Activated naive CD8-positive, alpha-beta T cell treated with anti-CD3 and anti-CD28 coated beads, Interleukin-2, amount 50 U/mL, for 24 hours (primary cell): ENCODE measurements around the gene ARID1B.
A peak's percentile ranks its signal among the peaks of the same experiment; 100 is the strongest.

ENCODE experiments used
- ATAC-seq: fragments of 150-1000 bp; cut with Tn5 transposase; one replicate; pipeline ENCODE4 v1.10.0; 2021
- DNase-seq: peaks from one replicate; pipeline ENCODE4 v3.0.0; 2021
- H3K27ac Mint-ChIP-seq: one replicate; pipeline ENCODE4 v1.8.0; 2021; ENCODE audit warnings: mild to moderate bottlenecking, mixed read lengths
- H3K27me3 Mint-ChIP-seq: one replicate; pipeline ENCODE4 v1.8.0; 2021; ENCODE audit warnings: mixed read lengths
- H3K36me3 Mint-ChIP-seq: one replicate; pipeline ENCODE4 v1.8.0; 2021; ENCODE audit warnings: low read depth, mixed read lengths
- H3K4me1 Mint-ChIP-seq: one replicate; pipeline ENCODE4 v1.8.0; 2021; ENCODE audit warnings: mixed read lengths
- H3K4me3 Mint-ChIP-seq: one replicate; pipeline ENCODE4 v1.8.0; 2021; ENCODE audit warnings: mild to moderate bottlenecking, moderate library complexity, mixed read lengths
- H3K9me3 Mint-ChIP-seq: one replicate; pipeline ENCODE4 v1.8.0; 2021; ENCODE audit warnings: mixed read lengths

The ARID1B gene

DNA sequence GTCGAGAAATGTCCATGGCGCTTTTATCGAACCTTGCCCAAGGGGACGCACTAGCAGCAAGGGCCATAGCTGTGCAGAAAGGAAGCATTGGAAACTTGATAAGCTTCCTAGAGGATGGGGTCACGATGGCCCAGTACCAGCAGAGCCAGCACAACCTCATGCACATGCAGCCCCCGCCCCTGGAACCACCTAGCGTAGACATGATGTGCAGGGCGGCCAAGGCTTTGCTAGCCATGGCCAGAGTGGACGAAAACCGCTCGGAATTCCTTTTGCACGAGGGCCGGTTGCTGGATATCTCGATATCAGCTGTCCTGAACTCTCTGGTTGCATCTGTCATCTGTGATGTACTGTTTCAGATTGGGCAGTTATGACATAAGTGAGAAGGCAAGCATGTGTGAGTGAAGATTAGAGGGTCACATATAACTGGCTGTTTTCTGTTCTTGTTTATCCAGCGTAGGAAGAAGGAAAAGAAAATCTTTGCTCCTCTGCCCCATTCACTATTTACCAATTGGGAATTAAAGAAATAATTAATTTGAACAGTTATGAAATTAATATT is 430.4 kb downstream of the ARID1B start:
- H3K4me3 Mint-ChIP-seq = no peak overlapping the region
- peaks cover 14% of the 10 kb centered on the region for H3K36me3 Mint-ChIP-seq
- no peak overlapping the region for H3K27ac Mint-ChIP-seq

DNA sequence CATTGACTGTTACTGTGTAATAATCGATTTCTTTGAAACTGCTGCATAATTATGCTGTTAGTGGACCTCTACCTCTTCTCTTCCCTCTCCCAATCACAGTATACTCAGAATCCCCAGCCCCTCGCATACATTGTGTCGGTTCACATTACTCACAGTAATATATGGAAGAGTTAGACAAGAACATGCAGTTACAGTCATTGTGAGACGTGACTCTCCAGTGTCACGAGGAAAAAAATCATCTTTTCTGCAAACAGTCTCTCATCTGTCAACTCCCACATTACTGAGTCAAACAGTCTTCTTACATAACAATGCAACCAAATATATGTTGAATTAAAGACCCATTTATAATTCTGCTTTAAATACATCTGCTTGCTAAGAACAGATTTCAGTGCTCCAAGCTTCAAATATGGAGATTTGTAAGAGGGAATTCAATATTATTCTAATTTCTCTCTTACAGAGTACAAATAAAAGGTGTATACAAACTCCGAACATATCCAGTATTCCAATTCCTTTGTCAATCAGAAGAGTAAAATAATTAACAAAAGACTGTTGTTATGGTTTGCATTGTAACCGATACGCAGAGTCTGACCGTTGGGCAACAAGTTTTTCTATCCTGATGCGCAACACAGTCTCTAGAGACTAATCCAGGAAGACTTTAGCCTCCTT is 432.8 kb downstream of the ARID1B start:
- H3K9me3 Mint-ChIP-seq = no peaks in the 10 kb centered on the region
- H3K27me3 Mint-ChIP-seq = no peaks in the 10 kb centered on the region
- no peak overlapping the region for H3K27ac Mint-ChIP-seq
- no peak overlapping the region for H3K4me3 Mint-ChIP-seq
- DNase-seq = no peak
- ATAC-seq = no peak
- peaks cover 8% of the 10 kb centered on the region for H3K36me3 Mint-ChIP-seq
- no peaks in the 10 kb centered on the region for H3K4me1 Mint-ChIP-seq

More for the DNA sequence above, 430.4 kb downstream of the ARID1B start:
- ATAC-seq = no peak
- no peaks in the 10 kb centered on the region for H3K9me3 Mint-ChIP-seq
- no peak for DNase-seq
- H3K4me1 Mint-ChIP-seq = no peaks in the 10 kb centered on the region
- H3K27me3 Mint-ChIP-seq = no peaks in the 10 kb centered on the region

DNA sequence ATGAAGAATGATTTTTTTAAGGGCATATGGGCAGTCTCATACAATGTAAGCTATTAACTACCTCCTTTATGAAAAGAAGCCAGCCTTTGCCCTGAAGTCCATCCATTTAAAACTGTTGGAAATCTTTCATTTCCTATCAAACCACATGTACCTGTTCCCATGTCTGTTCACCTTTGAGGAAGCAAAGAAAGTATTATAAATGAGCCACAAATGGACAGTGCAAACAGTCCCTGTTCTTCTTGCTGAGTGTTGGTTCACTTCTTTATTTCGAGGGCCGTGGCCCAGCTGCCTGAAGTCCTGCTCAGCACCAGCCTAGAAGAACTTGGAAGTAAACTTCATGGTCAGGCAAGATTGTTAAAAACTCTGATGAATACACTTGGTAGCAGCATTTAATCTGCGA is 433.8 kb downstream of the ARID1B start:
- H3K27ac Mint-ChIP-seq = no peak overlapping the region
- no peaks in the 10 kb centered on the region for H3K9me3 Mint-ChIP-seq
- H3K4me1 Mint-ChIP-seq = no peaks in the 10 kb centered on the region
- ATAC-seq (no peak), DNase-seq (no peak)
- H3K4me3 Mint-ChIP-seq = no peak overlapping the region
- H3K36me3 Mint-ChIP-seq = peaks cover 8% of the 10 kb centered on the region
- H3K27me3 Mint-ChIP-seq = no peaks in the 10 kb centered on the region

DNA sequence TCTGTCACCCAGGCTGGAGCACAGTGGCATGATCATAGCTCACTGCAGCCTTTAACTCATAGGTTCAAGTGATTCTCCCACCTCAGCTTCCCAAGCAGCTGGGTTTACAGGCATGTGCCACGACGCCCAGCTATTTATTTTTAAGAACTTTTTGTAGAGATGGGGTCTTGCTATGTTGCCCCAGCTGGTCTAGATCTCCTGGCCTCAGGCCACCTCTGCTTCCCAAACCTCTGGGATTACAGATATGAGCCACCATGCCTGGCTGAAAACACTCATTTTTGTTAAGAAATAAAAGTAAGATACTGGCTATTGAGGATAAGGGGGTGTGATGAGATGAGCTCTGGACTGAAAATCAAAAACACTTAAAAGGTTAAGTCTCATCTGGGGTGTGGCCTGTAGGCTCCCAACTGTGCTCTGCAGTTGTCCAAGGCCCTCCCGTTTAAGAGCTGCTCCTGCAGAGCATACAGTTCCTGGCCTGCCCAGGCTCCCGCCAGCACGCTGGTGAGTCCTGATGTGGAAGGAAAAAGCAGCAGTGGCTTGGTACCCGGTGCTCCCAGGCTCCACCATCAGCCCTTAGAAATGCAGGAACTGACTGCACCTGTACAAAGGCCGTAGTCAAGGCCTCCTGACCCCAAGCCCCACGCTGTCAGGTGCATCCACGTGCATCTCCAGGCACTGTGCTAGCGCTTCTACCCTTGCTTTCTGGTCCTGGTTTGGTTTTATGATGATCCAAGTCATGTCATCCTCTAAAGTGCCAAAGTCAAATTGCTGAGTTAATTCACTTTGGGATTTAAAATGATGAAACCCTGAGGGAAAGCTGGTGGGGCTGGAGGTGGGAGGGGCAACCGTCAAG is 434.7 kb downstream of the ARID1B start:
- Mint-ChIP-seq H3K4me3 (no peak overlapping the region), H3K4me1 (peaks cover 2% of the 10 kb centered on the region), H3K27ac (no peak overlapping the region), H3K27me3 (no peaks in the 10 kb centered on the region), H3K9me3 (no peaks in the 10 kb centered on the region), H3K36me3 (peaks cover 2% of the 10 kb centered on the region)
- ATAC-seq = no peak
- DNase-seq = no peak

DNA sequence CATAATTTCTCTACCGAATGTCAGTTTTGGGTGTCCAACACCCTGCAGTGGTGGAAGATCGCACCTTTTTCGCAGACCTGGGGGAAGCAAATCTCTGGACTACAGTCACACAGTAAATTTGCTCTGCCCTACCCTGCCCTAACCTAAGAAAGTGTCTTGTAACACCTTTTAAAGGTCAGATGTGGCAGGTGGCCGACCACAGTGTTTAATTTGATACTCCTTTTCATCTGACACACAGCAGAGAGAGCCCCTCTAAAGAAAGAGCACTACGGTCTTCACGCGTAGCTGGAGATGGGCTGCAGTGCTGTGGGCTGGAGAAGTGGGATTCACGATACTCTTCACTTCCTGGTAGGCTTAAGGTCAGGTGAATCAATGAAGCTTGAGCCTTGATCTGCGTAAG is 436.2 kb downstream of the ARID1B start:
- peaks cover 2% of the 10 kb centered on the region for H3K4me1 Mint-ChIP-seq
- no peaks in the 10 kb centered on the region for H3K9me3 Mint-ChIP-seq
- H3K36me3 Mint-ChIP-seq = no peaks in the 10 kb centered on the region
- H3K27me3 Mint-ChIP-seq = no peaks in the 10 kb centered on the region
- ATAC-seq = no peak
- no peak overlapping the region for H3K4me3 Mint-ChIP-seq
- no peak for DNase-seq
- no peak overlapping the region for H3K27ac Mint-ChIP-seq

DNA sequence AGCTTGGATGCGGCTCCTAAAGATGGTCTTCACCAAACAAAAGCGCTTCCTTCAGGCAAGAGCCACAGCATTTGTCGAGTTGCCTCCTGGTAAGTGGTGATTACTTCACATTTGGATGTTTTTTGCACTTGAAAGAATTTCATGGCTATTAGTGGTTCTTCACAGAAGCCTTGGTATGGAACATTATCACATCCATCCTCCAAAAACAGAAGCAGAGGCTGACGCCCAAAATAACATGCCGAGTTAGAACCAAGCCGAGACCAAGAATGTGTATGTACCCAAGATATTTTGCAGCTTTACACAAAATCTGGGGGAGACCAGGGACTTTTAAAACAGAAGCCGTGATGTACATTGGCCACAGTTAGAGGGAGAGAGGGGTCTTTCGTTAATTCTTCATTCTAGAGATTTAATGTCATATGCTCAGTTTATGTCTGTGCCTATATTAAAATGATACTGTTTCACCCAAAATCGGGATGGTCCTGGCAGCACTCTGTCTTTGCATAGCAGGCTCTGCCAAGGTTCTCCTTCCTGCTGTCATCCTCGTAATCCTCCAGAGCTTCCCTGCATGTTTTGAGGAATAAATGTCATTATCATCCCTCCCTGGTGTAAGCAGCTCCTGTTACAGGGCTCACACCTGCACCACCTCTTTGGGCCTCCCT is 436.9 kb downstream of the ARID1B start:
- H3K36me3 Mint-ChIP-seq = no peaks in the 10 kb centered on the region
- H3K27ac Mint-ChIP-seq = no peak overlapping the region
- H3K27me3 Mint-ChIP-seq = no peaks in the 10 kb centered on the region
- ATAC-seq = no peak
- H3K9me3 Mint-ChIP-seq = no peaks in the 10 kb centered on the region
- no peak overlapping the region for H3K4me3 Mint-ChIP-seq
- peaks cover 2% of the 10 kb centered on the region for H3K4me1 Mint-ChIP-seq
- no peak for DNase-seq

DNA sequence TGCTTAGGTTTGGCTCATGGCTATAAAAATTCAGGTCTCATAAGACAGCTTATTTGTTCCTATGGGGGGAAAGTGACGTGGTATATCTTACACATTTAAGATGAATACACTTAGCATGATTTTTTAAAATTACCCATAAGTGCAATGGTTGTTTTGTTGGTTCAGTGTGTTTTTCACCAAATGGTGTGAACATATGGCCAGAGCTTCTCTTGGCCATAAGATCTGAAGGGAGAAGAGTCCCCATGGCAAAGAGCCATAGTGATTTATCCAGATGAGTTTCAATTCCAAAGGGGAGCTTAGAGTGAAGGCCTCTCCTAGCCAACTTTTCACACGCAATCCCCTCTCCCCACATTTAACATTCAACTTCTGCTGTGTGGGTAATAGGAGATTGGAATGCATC is 438.5 kb downstream of the ARID1B start:
- DNase-seq = no peak
- no peak for ATAC-seq
- Mint-ChIP-seq H3K27me3 (peaks cover 3% of the 10 kb centered on the region), H3K4me1 (peaks cover 7% of the 10 kb centered on the region), H3K4me3 (no peak overlapping the region), H3K9me3 (no peaks in the 10 kb centered on the region), H3K36me3 (no peaks in the 10 kb centered on the region), H3K27ac (no peak overlapping the region)

DNA sequence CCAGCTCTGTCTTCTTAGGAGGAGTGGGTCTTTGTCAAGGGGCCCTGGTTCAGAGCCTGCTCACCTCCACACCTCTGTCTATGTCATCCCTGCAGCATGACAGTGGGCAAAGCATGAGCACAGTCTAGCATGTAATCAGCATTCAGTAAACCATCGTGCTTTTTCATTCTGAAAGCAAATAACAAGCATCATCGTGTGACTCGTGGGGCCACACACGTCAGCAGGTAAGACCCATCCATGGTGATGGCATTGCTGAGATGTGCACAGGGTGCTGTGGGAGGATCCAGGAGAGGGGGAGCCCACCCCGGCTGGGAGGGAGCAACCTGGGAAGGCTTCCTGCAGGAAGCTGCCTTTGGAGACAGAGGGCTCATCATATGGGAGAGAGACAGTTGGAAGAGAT is 439.4 kb downstream of the ARID1B start:
- ATAC-seq (no peak), DNase-seq (no peak)
- Mint-ChIP-seq H3K4me3 (no peak overlapping the region), H3K36me3 (no peaks in the 10 kb centered on the region), H3K4me1 (peaks cover 15% of the 10 kb centered on the region), H3K27me3 (peaks cover 3% of the 10 kb centered on the region), H3K9me3 (no peaks in the 10 kb centered on the region), H3K27ac (no peak overlapping the region)

DNA sequence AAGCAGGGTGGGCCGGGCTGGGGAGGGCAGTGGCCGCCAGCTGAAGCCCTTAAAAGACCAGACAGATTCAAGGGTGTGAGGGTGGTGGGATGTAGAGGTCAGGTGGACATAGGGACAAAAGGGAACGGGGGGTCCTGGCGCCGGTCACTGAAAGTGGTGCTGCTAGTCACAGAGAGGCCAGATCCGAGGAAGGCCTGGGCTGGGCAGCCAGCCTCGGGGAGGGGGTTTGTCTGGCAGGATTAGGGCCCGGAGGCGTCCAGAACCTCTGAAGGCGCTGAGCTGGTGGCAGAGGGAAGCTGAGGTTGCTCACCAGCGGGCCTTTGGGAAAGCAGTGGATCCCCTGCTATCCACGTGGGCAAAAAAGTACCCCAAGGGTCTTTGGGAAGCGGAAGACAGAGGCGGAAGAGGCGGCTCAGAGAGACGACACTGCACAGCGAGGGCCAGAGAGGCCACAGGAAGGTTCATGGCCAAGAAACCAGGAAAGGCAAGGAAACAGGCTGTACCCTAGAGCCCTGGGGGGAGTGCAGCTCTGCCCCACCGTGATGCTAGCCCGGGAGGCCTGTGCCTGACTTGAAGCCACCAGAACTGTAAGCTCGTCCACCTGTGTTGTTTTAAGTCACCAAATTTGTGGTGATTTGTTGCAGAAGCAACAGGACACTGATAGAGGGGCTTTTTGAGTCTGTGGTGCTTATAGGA is 440.2 kb downstream of the ARID1B start:
- ATAC-seq (no peak), DNase-seq (no peak)
- Mint-ChIP-seq H3K4me3 (no peak overlapping the region), H3K9me3 (no peaks in the 10 kb centered on the region), H3K27ac (no peak overlapping the region), H3K27me3 (peaks cover 3% of the 10 kb centered on the region), H3K36me3 (no peaks in the 10 kb centered on the region), H3K4me1 (peaks cover 19% of the 10 kb centered on the region)

DNA sequence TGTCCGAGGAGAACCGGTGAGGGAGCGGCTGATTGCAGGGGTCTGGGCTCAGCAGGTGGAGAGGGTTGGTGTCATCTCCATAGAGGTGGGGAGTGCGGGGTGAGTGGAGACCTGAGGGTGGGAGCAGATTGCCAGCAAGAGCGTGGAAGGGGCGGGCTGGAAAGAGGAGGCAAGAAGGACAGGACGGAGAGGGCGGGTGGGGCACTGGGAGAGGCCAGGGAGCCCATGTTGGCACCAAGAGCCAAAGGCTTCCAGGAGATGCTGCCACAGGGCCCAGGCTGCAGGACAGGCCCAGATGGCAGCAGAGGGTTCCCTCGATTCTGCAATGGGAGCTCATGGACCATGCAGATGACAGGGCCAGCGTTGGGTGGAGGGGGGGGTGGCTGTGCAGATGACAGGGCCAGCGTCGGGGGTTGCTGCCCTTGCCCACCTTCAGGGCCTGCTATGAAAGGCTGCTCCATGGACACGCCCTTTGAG is 440.8 kb downstream of the ARID1B start:
- peaks cover 3% of the 10 kb centered on the region for H3K27me3 Mint-ChIP-seq
- no peak overlapping the region for H3K4me3 Mint-ChIP-seq
- no peaks in the 10 kb centered on the region for H3K36me3 Mint-ChIP-seq
- H3K4me1 Mint-ChIP-seq = peaks cover 25% of the 10 kb centered on the region
- H3K27ac Mint-ChIP-seq = no peak overlapping the region
- DNase-seq (no peak), ATAC-seq (no peak)
- H3K9me3 Mint-ChIP-seq = no peaks in the 10 kb centered on the region

DNA sequence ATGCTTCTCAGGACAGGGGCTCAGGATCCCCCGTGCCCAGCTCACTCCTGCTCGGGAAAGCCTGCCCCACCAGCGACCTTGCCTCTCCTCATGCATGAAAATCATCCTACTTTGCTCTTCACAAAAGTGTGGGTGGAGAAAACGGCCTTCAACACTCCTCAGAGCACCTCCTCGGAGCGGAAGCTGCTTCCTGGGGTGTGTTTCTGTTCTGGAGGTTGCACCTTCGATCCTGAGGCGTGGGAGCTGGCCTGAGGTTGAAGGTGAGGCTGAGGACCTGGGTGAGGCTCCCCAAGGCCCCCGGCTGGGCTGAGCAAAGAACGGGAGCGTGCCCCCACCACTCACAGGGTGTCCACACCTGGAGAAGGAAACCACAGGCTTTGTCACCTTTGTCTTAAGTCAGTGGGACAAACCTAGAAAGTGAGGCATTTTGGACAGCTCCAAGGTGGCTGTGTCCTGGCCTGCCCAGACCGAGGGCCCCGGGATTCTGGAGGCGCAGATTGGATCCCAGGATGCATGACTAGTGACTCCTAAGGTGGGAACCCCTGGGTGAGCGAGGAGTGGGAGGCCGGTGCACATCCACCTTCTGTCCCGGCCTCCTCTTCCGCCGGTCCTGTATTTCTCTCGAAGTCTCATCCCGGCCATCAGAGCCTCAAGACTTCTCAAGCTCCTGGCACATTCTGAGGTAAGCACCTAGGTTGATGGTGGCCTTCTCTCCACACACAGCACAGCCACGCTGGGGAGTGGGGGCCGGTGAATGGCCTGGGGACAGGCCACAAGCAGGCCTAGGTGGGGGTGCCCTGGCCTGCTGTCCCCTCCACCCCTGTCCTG is 441.4 kb downstream of the ARID1B start:
- no peaks in the 10 kb centered on the region for H3K9me3 Mint-ChIP-seq
- H3K4me3 Mint-ChIP-seq = no peak overlapping the region
- H3K4me1 Mint-ChIP-seq = peaks cover 28% of the 10 kb centered on the region
- DNase-seq (no peak), ATAC-seq (no peak)
- H3K27me3 Mint-ChIP-seq = peaks cover 3% of the 10 kb centered on the region
- no peaks in the 10 kb centered on the region for H3K36me3 Mint-ChIP-seq
- H3K27ac Mint-ChIP-seq = no peak overlapping the region

DNA sequence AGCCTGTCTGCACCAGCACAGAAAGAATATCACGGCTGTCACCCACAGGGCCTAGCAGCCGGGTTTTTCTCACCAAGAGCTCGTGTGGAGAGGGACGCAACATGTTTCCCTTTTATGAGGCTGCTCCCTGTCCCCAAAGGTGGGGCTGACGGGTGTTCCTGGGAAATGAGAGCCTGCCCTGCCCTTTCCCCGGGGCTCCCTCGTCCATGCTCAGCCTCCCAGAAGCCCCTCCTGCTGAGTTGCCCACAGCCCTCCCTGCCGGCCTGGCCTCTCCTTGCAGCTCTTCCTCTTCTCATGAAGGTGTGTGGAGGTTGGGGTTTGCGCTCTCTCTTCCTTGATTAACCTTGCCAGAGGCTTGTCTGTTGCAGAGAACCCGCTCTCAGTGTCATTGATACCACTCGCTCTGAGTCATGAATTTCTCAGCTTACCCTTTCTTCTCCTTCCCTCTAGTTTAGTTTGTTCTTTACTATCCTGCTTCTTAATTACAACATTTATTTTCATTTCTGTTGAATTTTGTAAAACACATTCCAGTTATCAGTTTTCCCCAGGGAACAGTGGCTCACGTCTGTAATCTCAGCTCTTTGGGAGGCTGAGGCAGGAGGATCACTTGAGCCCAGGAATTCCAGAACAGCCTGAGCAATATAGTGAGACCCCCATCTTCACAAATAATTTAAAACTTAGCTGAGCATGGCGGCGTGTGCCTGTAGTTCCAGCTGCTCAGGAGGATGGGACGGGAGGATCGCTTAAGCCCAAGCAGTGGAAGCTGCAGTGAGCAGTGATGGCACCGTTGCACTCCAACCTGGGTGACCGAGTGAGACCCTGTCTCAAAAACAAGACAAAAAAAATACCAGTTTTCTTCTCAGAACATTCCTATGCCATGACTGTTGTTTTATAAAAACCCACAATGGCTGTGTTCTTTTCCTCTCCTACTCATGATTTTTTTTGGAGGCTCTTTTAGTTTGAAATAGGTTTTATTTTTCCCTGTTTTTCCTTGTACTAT is 442.3 kb downstream of the ARID1B start:
- no peak for ATAC-seq
- peak overlapping the region; percentile 14 for H3K27ac Mint-ChIP-seq
- no peaks in the 10 kb centered on the region for H3K36me3 Mint-ChIP-seq
- DNase-seq = no peak
- H3K9me3 Mint-ChIP-seq = no peaks in the 10 kb centered on the region
- peaks cover 32% of the 10 kb centered on the region for H3K4me1 Mint-ChIP-seq
- peaks cover 3% of the 10 kb centered on the region for H3K27me3 Mint-ChIP-seq
- peak overlapping the region; percentile 16 for H3K4me3 Mint-ChIP-seq

DNA sequence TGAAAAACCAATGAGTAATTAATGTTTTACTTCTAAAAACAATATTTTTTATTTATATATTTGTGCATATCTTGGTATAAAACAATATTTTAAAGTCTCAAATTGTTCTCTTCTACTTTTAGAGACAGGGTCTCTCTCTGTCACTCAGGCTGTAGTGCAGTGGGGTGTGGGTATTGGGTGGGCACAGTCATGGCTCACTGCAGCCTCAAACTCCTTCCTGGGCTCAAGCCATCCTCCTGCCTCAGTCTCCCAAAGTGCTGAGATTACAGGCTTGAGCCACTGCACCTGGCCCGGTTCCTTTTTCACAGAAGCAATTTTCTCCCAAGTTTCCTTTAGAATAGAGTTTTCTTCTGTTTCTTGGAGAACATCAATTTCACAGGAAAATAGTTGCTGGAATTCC is 443.3 kb downstream of the ARID1B start:
- DNase-seq = no peak
- H3K4me3 Mint-ChIP-seq = peak overlapping the region; percentile 80
- H3K27me3 Mint-ChIP-seq = peaks cover 3% of the 10 kb centered on the region
- H3K27ac Mint-ChIP-seq = no peak overlapping the region
- H3K4me1 Mint-ChIP-seq = peaks cover 32% of the 10 kb centered on the region
- no peaks in the 10 kb centered on the region for H3K9me3 Mint-ChIP-seq
- H3K36me3 Mint-ChIP-seq = no peaks in the 10 kb centered on the region
- no peak for ATAC-seq
